GM11168 (cell line): Measurements from ENCODE around the gene MLIP.
"Not testable (repeated sequence)": the region's sequence is repeated elsewhere in the genome, so short reads cannot be mapped to it uniquely, and the experiment has no call there.

Source experiments
- in situ Hi-C: fragments of 300-500 bp; cut with MboI; formaldehyde crosslinking; loops from one replicate; pipeline ENCODE4 v1.12.0; 2022; ENCODE audit warnings: low sequenced_read_pairs; ENCODE audit not compliant: unreplicated experiment

The MLIP gene

DNA sequence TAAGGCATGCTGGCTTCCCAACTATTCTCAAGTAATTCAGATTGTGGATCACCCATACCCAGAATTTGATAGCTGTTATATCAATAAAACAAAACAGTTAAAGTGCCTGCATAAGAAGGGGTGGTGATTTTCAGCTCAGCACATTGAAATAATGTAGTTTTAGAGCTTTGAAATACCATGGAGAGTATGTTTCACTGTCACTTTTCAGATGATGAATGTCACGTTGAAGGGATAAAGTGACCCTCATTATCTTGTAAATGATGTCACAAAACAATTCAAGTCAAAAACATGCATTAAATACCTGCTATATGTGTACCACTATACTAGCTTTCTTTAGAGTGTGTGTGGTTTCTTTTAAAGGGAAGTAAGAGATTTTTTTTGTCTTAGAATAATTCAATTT lies 27.6 kb downstream of the MLIP start:
- in situ Hi-C loops = no loop called here

GRCh38 chr6:54140811-54141210 lies 29.6 kb downstream of the MLIP start:
- in situ Hi-C loops = no loop called here

- in situ Hi-C loops = no loop called here
Observed at GRCh38 chr6:54142889-54143519, 31.8 kb downstream of the MLIP start.

GRCh38 chr6:54151861-54152260 lies 40.6 kb downstream of the MLIP start:
- in situ Hi-C loops = no loop called here

GRCh38 chr6:54156650-54157250 lies 45.5 kb downstream of the MLIP start:
- in situ Hi-C loops = no loop called here

DNA sequence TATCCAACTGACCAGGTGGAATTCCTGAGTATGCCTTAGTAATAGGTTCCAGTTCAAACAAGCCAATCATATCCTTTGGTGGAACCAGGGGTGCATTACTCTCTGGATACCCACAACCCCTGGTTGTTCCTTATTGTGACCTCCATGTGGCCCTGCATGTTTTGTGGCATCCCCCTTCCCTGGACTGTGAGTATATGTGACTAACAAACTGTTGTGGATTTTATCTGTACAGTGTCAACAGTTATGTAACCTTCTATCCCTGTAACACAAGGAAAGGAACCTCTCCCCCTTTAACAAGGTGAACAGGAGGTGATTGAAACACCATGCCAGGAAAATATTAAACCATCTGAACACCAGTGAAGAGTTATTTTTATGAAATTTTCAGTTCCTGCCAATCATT lies 46.2 kb downstream of the MLIP start:
- in situ Hi-C loops = no loop called here

DNA sequence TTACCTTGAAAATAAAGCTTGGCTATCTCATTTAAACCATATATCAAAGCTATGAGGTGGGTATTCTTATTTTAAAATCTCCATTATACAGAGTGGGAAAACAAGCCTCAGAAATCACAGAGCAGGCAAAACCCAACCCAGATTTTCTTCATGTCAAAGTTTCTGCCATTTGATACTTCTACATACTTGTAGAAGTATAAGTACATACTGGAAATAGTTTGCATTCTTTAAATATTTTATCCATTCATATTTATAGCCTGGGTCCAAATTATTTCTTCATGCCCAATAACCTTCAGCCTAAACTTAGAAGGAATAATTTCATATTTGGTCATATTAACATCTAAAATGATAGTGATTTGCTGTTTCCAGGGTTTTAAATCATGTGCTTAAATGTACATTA lies 61.8 kb downstream of the MLIP start:
- in situ Hi-C loops = no loop called here

- in situ Hi-C loops = no loop called here
Observed at GRCh38 chr6:54179152-54179551, 67.9 kb downstream of the MLIP start.

GRCh38 chr6:54183616-54184015 lies 72.4 kb downstream of the MLIP start:
- in situ Hi-C loops = no loop called here

- in situ Hi-C loops = no loop called here
Observed at GRCh38 chr6:54185885-54186284, 74.6 kb downstream of the MLIP start.

GRCh38 chr6:54188846-54189245 lies 77.6 kb downstream of the MLIP start:
- in situ Hi-C loops = no loop called here

DNA sequence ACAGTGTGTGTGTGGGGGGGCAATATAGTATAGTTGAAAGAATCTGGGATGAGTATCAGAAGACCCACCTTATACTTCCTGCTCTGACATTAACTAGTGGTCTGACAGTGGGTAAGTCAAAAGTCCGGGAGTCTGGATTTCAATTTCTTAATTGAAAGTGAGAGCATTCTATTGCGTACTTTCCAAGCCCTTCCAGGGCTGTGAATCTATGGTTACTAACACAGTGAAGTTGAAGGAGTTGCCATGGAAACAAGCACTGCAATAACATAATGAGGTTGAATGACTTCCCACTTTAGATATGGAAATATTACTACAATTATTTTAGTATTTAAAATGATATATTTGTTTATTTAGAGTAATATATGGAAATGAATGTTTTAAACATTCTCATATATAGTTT lies 80.2 kb downstream of the MLIP start:
- in situ Hi-C loops = no loop called here

DNA sequence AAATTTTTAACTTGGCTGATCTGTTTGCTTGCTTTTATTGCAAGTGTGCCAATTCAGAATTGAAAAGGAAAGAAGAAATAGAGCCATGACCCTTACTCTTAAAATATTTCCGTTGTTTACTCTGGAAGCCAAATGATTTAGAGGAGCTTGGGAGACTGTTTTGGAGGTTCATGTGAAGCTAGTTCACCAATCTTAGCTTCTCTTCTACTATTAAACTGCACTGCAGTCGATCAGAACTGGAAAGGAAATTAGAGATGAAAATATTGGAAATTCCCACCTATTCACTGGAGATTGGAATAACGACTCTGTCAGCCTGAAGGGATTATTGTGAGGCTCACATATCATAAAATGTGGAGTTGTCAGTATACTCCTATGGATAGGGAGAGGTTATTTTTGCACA lies 81.8 kb downstream of the MLIP start:
- in situ Hi-C loops = no loop called here

- in situ Hi-C loops = no loop called here
Observed at GRCh38 chr6:54193560-54193959, 82.3 kb downstream of the MLIP start.

DNA sequence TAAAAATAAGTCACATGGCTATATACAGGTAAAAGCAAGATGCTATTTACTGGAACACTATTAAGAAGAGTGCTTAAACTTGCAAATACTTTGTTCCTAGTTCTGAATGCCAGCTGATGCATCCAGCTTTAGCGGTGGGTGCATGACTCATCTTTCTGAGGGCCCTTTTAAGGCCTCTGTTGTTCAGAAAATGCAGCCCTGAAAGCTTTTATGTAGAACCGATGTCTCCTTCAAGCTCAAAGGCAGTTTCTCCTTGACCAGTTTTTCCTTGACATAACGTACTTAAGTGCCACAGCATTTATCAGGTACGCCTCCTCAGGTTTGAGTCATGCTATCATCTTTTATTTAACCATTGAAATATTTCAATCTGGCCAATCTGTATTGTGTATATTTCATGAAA lies 82.8 kb downstream of the MLIP start:
- in situ Hi-C loops = no loop called here

- in situ Hi-C loops = no loop called here
Observed at GRCh38 chr6:54195637-54196036, 84.4 kb downstream of the MLIP start.

DNA sequence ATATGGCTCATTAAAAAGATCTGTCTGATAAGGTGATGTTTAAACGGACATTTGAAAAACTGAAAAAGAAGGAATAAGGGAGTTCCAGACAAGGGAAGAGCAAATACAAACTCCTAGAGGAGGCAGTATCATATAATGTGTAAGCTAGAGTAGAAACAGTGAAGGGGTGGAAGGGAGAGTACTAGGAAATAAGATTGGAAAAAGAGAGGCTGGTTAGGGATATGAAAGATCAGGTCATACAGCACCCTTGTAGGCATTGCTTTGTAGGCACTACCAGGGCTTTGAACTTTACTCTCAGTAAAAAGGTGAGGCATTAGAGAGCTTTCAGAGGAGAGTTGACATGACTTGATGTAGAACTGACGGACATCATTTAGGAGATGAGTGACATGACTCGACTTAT lies 85.7 kb downstream of the MLIP start:
- in situ Hi-C loops = no loop called here

- in situ Hi-C loops = no loop called here
Observed at GRCh38 chr6:54198134-54198533, 86.9 kb downstream of the MLIP start.

DNA sequence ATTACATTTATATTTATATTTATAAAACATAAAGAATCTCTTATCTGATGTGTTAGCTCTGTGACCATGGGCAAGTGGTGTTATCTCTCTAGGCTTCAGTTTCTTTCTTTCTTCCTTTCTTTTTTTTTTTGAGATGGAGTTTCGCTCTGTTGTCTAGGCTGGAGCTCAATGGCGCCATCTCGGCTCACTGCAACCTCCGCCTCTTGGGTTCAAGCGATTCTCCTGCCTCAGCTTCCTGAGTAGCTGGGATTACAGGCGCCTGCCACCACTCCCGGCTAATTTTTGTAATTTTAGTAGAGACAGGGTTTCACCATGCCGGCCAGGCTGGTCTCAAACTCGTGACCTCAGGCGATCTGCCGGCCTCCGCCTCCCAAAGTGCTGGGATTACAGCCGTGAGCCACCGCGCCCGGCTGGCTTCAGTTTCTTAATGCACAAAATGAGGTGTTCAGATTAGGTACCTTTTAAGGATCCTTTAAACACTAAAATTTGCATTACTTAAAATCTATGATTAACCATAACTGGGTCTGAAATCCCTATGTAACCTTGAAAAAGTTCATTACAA lies 92.3 kb downstream of the MLIP start:
- in situ Hi-C loops = not testable (repeated sequence)

DNA sequence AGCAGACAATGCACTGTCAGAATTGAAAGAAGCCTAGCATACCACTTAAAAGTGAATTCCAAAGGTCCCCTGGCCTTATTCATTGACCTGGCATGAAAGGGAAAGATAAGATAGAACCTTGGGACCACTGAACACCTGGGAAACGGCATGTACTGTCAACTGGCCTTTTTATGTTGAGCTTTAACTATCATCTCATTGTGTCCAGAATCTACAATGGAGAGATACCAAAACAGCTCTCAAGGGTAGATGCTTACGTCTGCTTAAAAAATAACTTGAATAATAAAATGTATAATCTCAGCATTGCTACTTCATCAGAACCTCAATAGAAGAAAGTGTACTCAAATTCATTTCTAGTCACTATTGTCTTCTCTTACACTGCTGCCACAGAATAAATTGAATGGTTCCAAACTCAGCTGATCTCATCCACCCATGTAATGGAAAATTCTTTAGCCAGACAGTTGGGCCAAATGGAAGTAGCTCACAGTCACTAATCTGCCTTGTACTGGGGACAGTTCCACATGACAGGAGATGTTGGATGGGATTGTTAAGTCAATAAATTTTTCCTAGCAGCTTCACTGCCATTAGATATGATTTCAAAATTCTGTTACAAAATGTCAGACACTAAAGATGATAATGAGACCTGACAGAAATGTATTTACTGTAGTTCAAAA lies 93.8 kb downstream of the MLIP start:
- in situ Hi-C loops = no loop called here

DNA sequence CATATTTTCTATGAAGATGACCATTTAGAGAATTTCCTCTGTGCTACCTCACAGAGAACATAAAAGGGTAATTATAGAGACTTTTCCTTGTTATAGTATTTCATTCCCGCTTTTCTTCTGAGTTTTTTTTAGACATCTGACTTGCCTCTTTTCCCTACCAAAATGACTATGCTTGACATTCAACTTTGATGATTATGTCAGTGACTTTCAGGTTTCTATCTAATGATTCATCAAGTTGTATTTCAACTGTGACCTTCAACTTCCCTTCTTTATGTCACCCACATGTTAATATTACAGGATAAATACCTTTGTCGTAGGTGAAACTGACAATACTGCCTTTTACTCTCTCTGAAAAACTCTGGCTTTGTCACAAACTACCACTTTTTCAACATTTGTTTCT lies 95.3 kb downstream of the MLIP start:
- in situ Hi-C loops = no loop called here

DNA sequence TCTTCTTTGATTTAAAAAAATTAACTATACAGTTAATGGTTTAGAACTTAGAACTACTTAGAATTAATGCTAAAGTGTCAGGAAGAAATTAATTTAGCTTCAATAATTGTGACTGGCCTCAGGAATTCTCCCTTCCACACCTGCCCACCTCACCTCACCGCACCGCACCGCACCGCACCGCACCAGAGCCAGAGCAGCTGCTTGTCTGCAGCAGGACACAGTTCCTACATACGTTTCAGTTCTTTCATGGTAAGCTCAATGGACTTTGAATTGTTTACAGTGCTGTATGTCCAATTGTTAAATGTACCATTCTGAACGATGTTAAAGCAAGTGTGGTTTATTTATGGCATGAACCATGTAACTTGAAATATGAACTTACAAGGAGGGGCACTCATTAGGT lies 98.7 kb downstream of the MLIP start:
- in situ Hi-C loops = not testable (repeated sequence)
